Neural progenitor cell (in vitro differentiated cells): Measurements from ENCODE around the gene CPNE1. TPM values are rescaled to one million over a fixed set of nuclear protein-coding genes. Genes with fewer than 3 reads are reported as not detected.
"Not testable (repeated sequence)": the region's sequence is repeated elsewhere in the genome, so short reads cannot be mapped to it uniquely, and the experiment has no call there.

ENCODE experiments used
- DNase-seq: peaks from one replicate; pipeline ENCODE4 v3.0.0-alpha.2; 2016; ENCODE audit warnings: low spot score
- H2AFZ ChIP-seq: fragments of 200-600 bp; sonication (generic); replicated peaks from 2 replicates; pipeline ENCODE4 v1.6.1; 2016; ENCODE audit warnings: antibody characterized with exemption
- H3F3A ChIP-seq: fragments of 200-600 bp; sonication (generic); 2 replicates; pipeline ENCODE4 v1.6.1; 2016; ENCODE audit warnings: antibody characterized with exemption, low read depth
- H3K27ac ChIP-seq: fragments of 200-600 bp; sonication (generic); 2 replicates; pipeline ENCODE4 v1.5.1; 2016; ENCODE audit warnings: mild to moderate bottlenecking
- H3K27me3 ChIP-seq: fragments of 200-600 bp; sonication (generic); 2 replicates; pipeline ENCODE4 v1.6.1; 2016; ENCODE audit warnings: mild to moderate bottlenecking, moderate library complexity
- H3K36me3 ChIP-seq: fragments of 200-600 bp; sonication (generic); 2 replicates; pipeline ENCODE4 v1.5.1; 2016
- H3K4me1 ChIP-seq: fragments of 200-600 bp; sonication (generic); 2 replicates; pipeline ENCODE4 v1.6.1; 2016; ENCODE audit warnings: mixed run types
- H3K4me2 ChIP-seq: fragments of 200-600 bp; sonication (generic); 2 replicates; pipeline ENCODE4 v1.6.1; 2016
- H3K4me3 ChIP-seq: fragments of 200-600 bp; sonication (generic); 2 replicates; pipeline ENCODE4 v1.5.1; 2016
- H3K79me2 ChIP-seq: fragments of 200-600 bp; sonication (generic); 2 replicates; pipeline ENCODE4 v1.6.1; 2016; ENCODE audit warnings: low read depth
- H3K9ac ChIP-seq: fragments of 200-600 bp; sonication (generic); 2 replicates; pipeline ENCODE4 v1.6.1; 2016
- H3K9me3 ChIP-seq: fragments of 200-600 bp; sonication (generic); 2 replicates; pipeline ENCODE4 v1.5.1; 2016; ENCODE audit warnings: low read depth
- H4K20me1 ChIP-seq: fragments of 200-600 bp; sonication (generic); 2 replicates; pipeline ENCODE4 v1.6.1; 2016; ENCODE audit warnings: low read depth
- H3K27ac Mint-ChIP-seq: 3 replicates; pipeline ENCODE4 v1.8.0; 2021; ENCODE audit warnings: mixed read lengths
- H3K27me3 Mint-ChIP-seq: 2 replicates; pipeline ENCODE4 v1.8.0; 2022; ENCODE audit warnings: low read depth, mild to moderate bottlenecking, inconsistent platforms, moderate library complexity, mixed read lengths; ENCODE audit not compliant: insufficient read depth
- H3K36me3 Mint-ChIP-seq: 3 replicates; pipeline ENCODE4 v1.8.0; 2021; ENCODE audit warnings: mixed read lengths
- H3K4me1 Mint-ChIP-seq: 3 replicates; pipeline ENCODE4 v1.8.0; 2021; ENCODE audit warnings: mixed read lengths
- H3K4me3 Mint-ChIP-seq: 3 replicates; pipeline ENCODE4 v1.8.0; 2021; ENCODE audit warnings: mild to moderate bottlenecking, moderate library complexity, mixed read lengths
- H3K9me3 Mint-ChIP-seq: 3 replicates; pipeline ENCODE4 v1.8.0; 2020; ENCODE audit warnings: mixed read lengths
- EZH2 ChIP-seq: fragments of 200-600 bp; sonication (generic); IDR thresholded peaks from 2 replicates; pipeline ENCODE4 v1.6.1; 2017; ENCODE audit warnings: antibody characterized with exemption, mild to moderate bottlenecking, moderate library complexity
- EZH2phosphoT487 ChIP-seq: fragments of 200-600 bp; sonication (generic); IDR thresholded peaks from 2 replicates; pipeline ENCODE4 v1.6.1; 2017; ENCODE audit warnings: antibody characterized with exemption
- total RNA-seq: library from RNA; depleted of rRNA; stranded (reverse); fragments of >200 nt; gene quantifications from 2 replicates; pipeline ENCODE4 v1.2.3, GENCODE V29; 2015; ENCODE audit warnings: low replicate concordance
- TF ChIP-seq, protein P1 (sequence below): fragments of 200-600 bp; sonication (generic); IDR thresholded peaks from 2 replicates; pipeline ENCODE4 v1.5.1; 2017; ENCODE audit warnings: antibody characterized with exemption, mild to moderate bottlenecking

The CPNE1 gene
- total RNA-seq, 1 donor from 2014 or later = 140 TPM

DNA sequence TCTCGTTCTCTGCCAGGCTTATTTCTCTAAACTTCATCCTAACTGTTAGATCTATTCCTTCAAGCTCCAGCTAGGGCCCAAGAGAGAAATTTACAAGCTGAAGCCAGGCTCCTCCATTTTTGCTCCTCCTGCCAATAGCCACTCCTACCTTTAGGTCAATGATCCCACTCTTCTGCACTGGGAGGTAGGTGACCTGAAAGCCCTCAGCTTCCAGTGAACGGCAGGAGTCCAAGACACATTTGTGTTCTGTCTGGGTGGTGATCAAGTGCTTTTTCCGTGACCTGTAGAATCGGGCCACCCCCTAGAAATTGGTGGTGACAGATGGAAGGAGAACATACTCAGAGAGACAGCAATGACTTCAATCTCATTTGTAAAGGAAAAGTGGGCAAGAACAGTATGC, 25.6 kb upstream of the CPNE1 start:
- Histone ChIP-seq H3K36me3 (no peaks in the 10 kb centered on the region), H3K4me1 (no peaks in the 10 kb centered on the region), H3K79me2 (no peaks in the 10 kb centered on the region), H3F3A (no peaks in the 10 kb centered on the region), H3K9ac (no peak overlapping the region), H2AFZ (no peak overlapping the region), H3K4me2 (no peak overlapping the region), H3K27me3 (no peaks in the 10 kb centered on the region), H4K20me1 (no peaks in the 10 kb centered on the region), H3K9me3 (no peaks in the 10 kb centered on the region), H3K4me3 (no peak overlapping the region), H3K27ac (no peak overlapping the region)
- TF ChIP-seq, protein P1, sequence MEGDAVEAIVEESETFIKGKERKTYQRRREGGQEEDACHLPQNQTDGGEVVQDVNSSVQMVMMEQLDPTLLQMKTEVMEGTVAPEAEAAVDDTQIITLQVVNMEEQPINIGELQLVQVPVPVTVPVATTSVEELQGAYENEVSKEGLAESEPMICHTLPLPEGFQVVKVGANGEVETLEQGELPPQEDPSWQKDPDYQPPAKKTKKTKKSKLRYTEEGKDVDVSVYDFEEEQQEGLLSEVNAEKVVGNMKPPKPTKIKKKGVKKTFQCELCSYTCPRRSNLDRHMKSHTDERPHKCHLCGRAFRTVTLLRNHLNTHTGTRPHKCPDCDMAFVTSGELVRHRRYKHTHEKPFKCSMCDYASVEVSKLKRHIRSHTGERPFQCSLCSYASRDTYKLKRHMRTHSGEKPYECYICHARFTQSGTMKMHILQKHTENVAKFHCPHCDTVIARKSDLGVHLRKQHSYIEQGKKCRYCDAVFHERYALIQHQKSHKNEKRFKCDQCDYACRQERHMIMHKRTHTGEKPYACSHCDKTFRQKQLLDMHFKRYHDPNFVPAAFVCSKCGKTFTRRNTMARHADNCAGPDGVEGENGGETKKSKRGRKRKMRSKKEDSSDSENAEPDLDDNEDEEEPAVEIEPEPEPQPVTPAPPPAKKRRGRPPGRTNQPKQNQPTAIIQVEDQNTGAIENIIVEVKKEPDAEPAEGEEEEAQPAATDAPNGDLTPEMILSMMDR = no peak
- TF ChIP-seq EZH2 (no peak), EZH2phosphoT487 (no peak)
- Mint-ChIP-seq H3K36me3 (peaks cover 26% of the 10 kb centered on the region), H3K4me3 (no peak overlapping the region), H3K27me3 (peaks cover 2% of the 10 kb centered on the region), H3K9me3 (peaks cover 5% of the 10 kb centered on the region), H3K27ac (no peak overlapping the region), H3K4me1 (no peaks in the 10 kb centered on the region)
- no peak for DNase-seq

DNA sequence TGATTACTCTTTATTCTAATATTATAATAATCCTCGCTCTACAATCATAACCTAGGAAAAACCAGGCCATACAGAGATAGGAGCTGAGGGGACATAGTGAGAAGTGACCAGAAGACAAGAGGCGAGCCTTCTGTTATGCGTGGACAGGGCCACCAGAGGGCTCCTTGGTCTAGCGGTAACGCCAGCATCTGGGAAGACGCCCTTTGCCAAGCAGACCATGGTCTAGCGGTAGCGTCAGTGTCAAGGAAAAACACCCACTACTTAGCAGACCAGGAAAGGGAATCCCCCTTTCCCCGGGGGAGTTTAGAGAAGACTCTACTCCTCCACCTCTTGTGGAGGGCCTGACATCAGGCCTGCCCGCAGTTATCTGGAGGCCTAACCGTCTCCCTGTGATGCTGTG, 22.2 kb upstream of the CPNE1 start:
- TF ChIP-seq, protein P1 = peak; percentile 27
- DNase-seq = peak; percentile 16
- not testable (repeated sequence) for H3K4me3 ChIP-seq, H3K36me3 ChIP-seq, H3K27ac Mint-ChIP-seq, H3K4me2 ChIP-seq, H3K27ac ChIP-seq, H3K4me1 ChIP-seq, H4K20me1 ChIP-seq, H3F3A ChIP-seq, H3K4me3 Mint-ChIP-seq, H3K9me3 ChIP-seq, H3K9ac ChIP-seq, H3K27me3 ChIP-seq, H3K27me3 Mint-ChIP-seq, H2AFZ ChIP-seq, H3K9me3 Mint-ChIP-seq, H3K4me1 Mint-ChIP-seq, H3K79me2 ChIP-seq
- peaks cover 22% of the 10 kb centered on the region for H3K36me3 Mint-ChIP-seq

DNA sequence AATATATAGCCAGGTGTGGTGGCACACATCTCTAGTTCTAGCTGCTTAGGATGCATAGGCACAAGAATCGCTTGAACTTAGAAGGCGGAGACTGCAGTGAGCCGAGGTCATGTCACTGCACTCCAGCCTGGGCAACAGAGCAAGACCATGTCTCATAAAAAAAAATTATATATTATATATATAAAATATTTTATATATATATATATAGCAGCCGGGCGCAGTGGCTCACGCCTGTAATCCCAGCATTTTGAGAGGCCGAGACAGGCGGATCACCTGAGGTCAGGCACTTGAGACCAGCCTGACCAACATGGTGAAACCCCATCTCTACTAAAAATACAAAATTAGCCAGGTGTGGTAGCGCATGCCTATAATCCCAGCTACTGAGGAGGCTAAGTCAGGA, 20.7 kb upstream of the CPNE1 start:
- H3K4me3 Mint-ChIP-seq, H3K27me3 ChIP-seq, H3K4me2 ChIP-seq, H3K9me3 Mint-ChIP-seq, H3K4me1 Mint-ChIP-seq, H3K4me3 ChIP-seq, H3K27ac Mint-ChIP-seq, H4K20me1 ChIP-seq, H3K9me3 ChIP-seq, H3K4me1 ChIP-seq, H3K79me2 ChIP-seq, H3K27ac ChIP-seq, H3K9ac ChIP-seq, H3K27me3 Mint-ChIP-seq, H3F3A ChIP-seq, H3K36me3 ChIP-seq, DNase-seq, H2AFZ ChIP-seq: not testable (repeated sequence)
- H3K36me3 Mint-ChIP-seq = peaks cover 24% of the 10 kb centered on the region

DNA sequence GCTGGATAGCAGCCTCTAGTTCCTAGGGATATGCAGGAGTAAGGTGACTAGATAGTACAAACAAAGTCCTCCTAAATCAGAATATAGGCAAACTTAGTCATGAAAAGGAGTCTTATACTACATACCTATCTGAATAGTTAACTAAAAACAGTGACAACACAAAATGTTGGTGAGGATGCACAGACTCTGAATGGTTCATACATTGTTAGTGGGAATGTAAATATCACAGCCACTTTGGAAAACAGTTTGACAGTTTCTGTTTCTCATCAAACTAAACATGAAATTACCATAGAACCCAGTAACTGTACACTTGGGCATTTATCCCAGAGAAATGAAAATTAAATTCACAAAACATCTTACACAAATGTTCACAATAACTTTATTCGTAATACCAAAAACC, 17.3 kb upstream of the CPNE1 start:
- Mint-ChIP-seq H3K4me1 (peaks cover 3% of the 10 kb centered on the region), H3K4me3 (no peak overlapping the region), H3K9me3 (no peaks in the 10 kb centered on the region), H3K27ac (no peak overlapping the region), H3K36me3 (peaks cover 7% of the 10 kb centered on the region), H3K27me3 (no peaks in the 10 kb centered on the region)
- Histone ChIP-seq H4K20me1 (no peaks in the 10 kb centered on the region), H3F3A (no peaks in the 10 kb centered on the region), H3K27ac (no peak overlapping the region), H3K36me3 (no peaks in the 10 kb centered on the region), H3K4me1 (no peaks in the 10 kb centered on the region), H3K79me2 (no peaks in the 10 kb centered on the region), H3K4me2 (no peak overlapping the region), H2AFZ (no peak overlapping the region), H3K9ac (no peak overlapping the region), H3K4me3 (no peak overlapping the region), H3K27me3 (no peaks in the 10 kb centered on the region), H3K9me3 (no peaks in the 10 kb centered on the region)
- no peak for DNase-seq
- no peak for TF ChIP-seq EZH2
- no peak for TF ChIP-seq EZH2phosphoT487
- TF ChIP-seq, protein P1 = no peak
